ENCODE data around the gene SBF1.

SBF1 gene

GRCh38 chr22:50488886-50489285 lies 14.1 kb upstream of the SBF1 start:
- Histone ChIP-seq H3K27me3 (ENCODE audit: control insufficient read depth in 1 of 2, insufficient read depth in 1 of 2, low read length in 2 of 2) (peaks cover 0 to 46% of the 10 kb centered on the region in 2 experiments), H3K79me1 (replicated peaks; ENCODE audit: low read length, poor library complexity, severe bottlenecking) (no peaks in the 10 kb centered on the region), H2AK5ac (ENCODE audit: low read length, severe bottlenecking) (no peak overlapping the region), H2BK120ac (ENCODE audit: low read depth, low read length) (no peak overlapping the region), H3K4me3 (ENCODE audit: insufficient read depth in 1 of 2, low read depth in 1 of 2, low read length in 2 of 2) (no peak overlapping the region), H3K9ac (ENCODE audit: low read length) (no peak overlapping the region), H3K23ac (ENCODE audit: low read length in 2 of 2) (no peak overlapping the region), H3K18ac (ENCODE audit: low read depth in 1 of 2, low read length in 2 of 2) (no peak overlapping the region), H4K8ac (ENCODE audit: low read length) (no peak overlapping the region), H2BK15ac (ENCODE audit: low read depth, poor library complexity, severe bottlenecking) (no peak overlapping the region), H3K4me1 (ENCODE audit: control insufficient read depth, insufficient read depth, low read depth, low read length) (peaks cover 28% of the 10 kb centered on the region), H4K91ac (ENCODE audit: low read length) (no peak overlapping the region), H3K4me2 (ENCODE audit: low read length, poor library complexity, severe bottlenecking) (no peak overlapping the region), H3K14ac (ENCODE audit: low read length in 2 of 2) (no peak overlapping the region), H3K9me3 (ENCODE audit: control insufficient read depth, low read length) (no peaks in the 10 kb centered on the region), H3K4ac (ENCODE audit: low read depth in 1 of 2, low read length in 2 of 2) (no peak overlapping the region), H2AFZ (ENCODE audit: low read depth, low read length) (no peak overlapping the region), H2BK12ac (ENCODE audit: low read length in 2 of 2) (no peak overlapping the region), H2BK5ac (ENCODE audit: low read depth, low read length, poor library complexity, severe bottlenecking) (no peak overlapping the region), H3K27ac (ENCODE audit: low read length, poor library complexity, severe bottlenecking) (no peak overlapping the region), H3K36me3 (ENCODE audit: control insufficient read depth in 1 of 2, insufficient read depth in 2 of 2, low read depth in 1 of 2, low read length in 2 of 2) (peaks cover 0 to 4% of the 10 kb centered on the region in 2 experiments)
- whole genome bisulfite sequencing = 81% methylated on average over 18 of the region's 19 CpGs
- no peak for DNase-seq

GRCh38 chr22:50488006-50488677 lies 13.3 kb upstream of the SBF1 start:
- Histone ChIP-seq H3K27ac (ENCODE audit: low read length, poor library complexity, severe bottlenecking) (no peak overlapping the region), H3K23ac (ENCODE audit: low read length in 2 of 2) (no peak overlapping the region), H3K4me3 (ENCODE audit: insufficient read depth in 1 of 2, low read depth in 1 of 2, low read length in 2 of 2) (no peak overlapping the region), H2BK15ac (ENCODE audit: low read depth, poor library complexity, severe bottlenecking) (no peak overlapping the region), H3K4me1 (ENCODE audit: control insufficient read depth, insufficient read depth, low read depth, low read length) (peaks cover 30% of the 10 kb centered on the region), H3K18ac (ENCODE audit: low read depth in 1 of 2, low read length in 2 of 2) (no peak overlapping the region), H3K9ac (ENCODE audit: low read length) (no peak overlapping the region), H4K91ac (ENCODE audit: low read length) (no peak overlapping the region), H3K27me3 (ENCODE audit: control insufficient read depth in 1 of 2, insufficient read depth in 1 of 2, low read length in 2 of 2) (peaks cover 0 to 54% of the 10 kb centered on the region in 2 experiments), H3K9me3 (ENCODE audit: control insufficient read depth, low read length) (no peaks in the 10 kb centered on the region), H3K79me1 (replicated peaks; ENCODE audit: low read length, poor library complexity, severe bottlenecking) (no peaks in the 10 kb centered on the region), H3K36me3 (ENCODE audit: control insufficient read depth in 1 of 2, insufficient read depth in 2 of 2, low read depth in 1 of 2, low read length in 2 of 2) (peaks cover 0 to 7% of the 10 kb centered on the region in 2 experiments), H2BK5ac (ENCODE audit: low read depth, low read length, poor library complexity, severe bottlenecking) (no peak overlapping the region), H3K4me2 (ENCODE audit: low read length, poor library complexity, severe bottlenecking) (no peak overlapping the region), H2BK120ac (ENCODE audit: low read depth, low read length) (no peak overlapping the region), H3K4ac (ENCODE audit: low read depth in 1 of 2, low read length in 2 of 2) (no peak overlapping the region), H4K8ac (ENCODE audit: low read length) (no peak overlapping the region), H2AK5ac (ENCODE audit: low read length, severe bottlenecking) (no peak overlapping the region), H3K14ac (ENCODE audit: low read length in 2 of 2) (no peak overlapping the region), H2AFZ (ENCODE audit: low read depth, low read length) (no peak overlapping the region), H2BK12ac (ENCODE audit: low read length in 2 of 2) (no peak overlapping the region)
- 88% methylated on average over 9 of the region's 18 CpGs for WGBS
- no peak for DNase-seq

- Histone ChIP-seq H3K18ac (ENCODE audit: low read depth in 1 of 2, low read length in 2 of 2) (no peak overlapping the region), H2AFZ (ENCODE audit: low read depth, low read length) (no peak overlapping the region), H3K4me1 (ENCODE audit: control insufficient read depth, insufficient read depth, low read depth, low read length) (peaks cover 30% of the 10 kb centered on the region), H3K4me3 (ENCODE audit: insufficient read depth in 1 of 2, low read depth in 1 of 2, low read length in 2 of 2) (no peak overlapping the region), H3K27ac (ENCODE audit: low read length, poor library complexity, severe bottlenecking) (no peak overlapping the region), H3K23ac (ENCODE audit: low read length in 2 of 2) (no peak overlapping the region), H3K14ac (ENCODE audit: low read length in 2 of 2) (peak overlapping the region in 1 of 2 experiments; percentile 23), H2BK120ac (ENCODE audit: low read depth, low read length) (no peak overlapping the region), H3K4me2 (ENCODE audit: low read length, poor library complexity, severe bottlenecking) (no peak overlapping the region), H2BK12ac (ENCODE audit: low read length in 2 of 2) (no peak overlapping the region), H3K4ac (ENCODE audit: low read depth in 1 of 2, low read length in 2 of 2) (no peak overlapping the region), H2AK5ac (ENCODE audit: low read length, severe bottlenecking) (peak overlapping the region; percentile 61), H3K9ac (ENCODE audit: low read length) (no peak overlapping the region), H4K91ac (ENCODE audit: low read length) (no peak overlapping the region), H3K79me1 (replicated peaks; ENCODE audit: low read length, poor library complexity, severe bottlenecking) (no peaks in the 10 kb centered on the region), H2BK15ac (ENCODE audit: low read depth, poor library complexity, severe bottlenecking) (no peak overlapping the region), H2BK5ac (ENCODE audit: low read depth, low read length, poor library complexity, severe bottlenecking) (no peak overlapping the region), H3K9me3 (ENCODE audit: control insufficient read depth, low read length) (no peaks in the 10 kb centered on the region), H4K8ac (ENCODE audit: low read length) (peak overlapping the region; percentile 41), H3K27me3 (ENCODE audit: control insufficient read depth in 1 of 2, insufficient read depth in 1 of 2, low read length in 2 of 2) (peaks cover 0 to 61% of the 10 kb centered on the region in 2 experiments), H3K36me3 (ENCODE audit: control insufficient read depth in 1 of 2, insufficient read depth in 2 of 2, low read depth in 1 of 2, low read length in 2 of 2) (peaks cover 0 to 13% of the 10 kb centered on the region in 2 experiments)
- no peak for DNase-seq
- 91% methylated on average over 23 of the region's 23 CpGs for WGBS
These were observed 12.6 kb upstream of the SBF1 start for GRCh38 chr22:50487290-50488005.

DNA sequence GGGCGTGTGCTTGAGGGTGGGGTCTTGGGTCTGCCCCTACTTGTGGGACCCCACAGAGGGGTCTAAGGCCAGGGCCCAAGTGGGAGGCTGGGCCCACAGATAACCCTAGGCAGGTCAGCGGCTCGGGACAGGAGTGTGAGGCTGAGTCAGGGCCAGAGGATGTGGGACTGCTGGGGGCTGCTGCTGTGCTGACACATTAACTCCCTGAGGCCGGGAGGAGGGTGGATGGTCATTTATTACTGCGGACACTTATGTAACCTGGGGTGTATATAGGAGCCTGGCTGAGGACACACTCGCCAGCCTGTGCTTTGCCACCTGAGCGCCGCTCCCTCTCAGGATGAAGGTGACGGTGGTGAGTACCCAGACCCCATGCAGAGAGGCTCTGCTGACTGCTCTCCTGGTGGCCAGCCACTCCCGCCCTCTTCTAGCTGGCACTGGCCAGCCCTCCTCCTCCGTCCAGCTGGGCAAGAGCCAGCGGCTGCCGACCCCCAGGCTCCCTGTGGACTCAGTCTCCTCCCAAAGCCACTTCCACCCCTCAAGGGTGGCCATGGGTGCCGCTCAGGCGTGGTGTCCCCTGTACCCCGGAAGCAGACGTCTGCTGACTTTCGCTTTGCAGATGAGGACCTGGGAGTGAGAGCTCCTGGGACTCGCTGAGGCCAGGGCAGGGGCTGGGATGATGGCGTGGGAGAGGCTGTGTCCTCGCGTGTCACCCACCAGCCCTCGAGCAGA lies 11.9 kb upstream of the SBF1 start, which contains the start of gene MIOX:
Gene MIOX, plus strand, starts transcription at position 299 of the 729 bp plus-strand sequence. Its CDS starts 39 bp downstream, at position 338.
- no peak within 1 kb of the TSS for H3K9ac ChIP-seq (ENCODE audit: low read length)
- peak within 1 kb of the TSS; percentile 41 for H4K8ac ChIP-seq (ENCODE audit: low read length)
- 68% methylated on average over 22 of the region's 23 CpGs for WGBS

More for the DNA sequence above, 11.9 kb upstream of the SBF1 start, which contains the start of gene MIOX:
- peak within 1 kb of the TSS in 1 of 2 experiments; percentile 14 for H3K4me3 ChIP-seq (ENCODE audit: insufficient read depth in 1 of 2, low read depth in 1 of 2, low read length in 2 of 2)
- H3K4me1 ChIP-seq (ENCODE audit: control insufficient read depth, insufficient read depth, low read depth, low read length) = peaks cover 37% of the 10 kb centered on the region
- no peak within 1 kb of the TSS for H2BK5ac ChIP-seq (ENCODE audit: low read depth, low read length, poor library complexity, severe bottlenecking)
- no peak for DNase-seq
- no peaks in the 10 kb centered on the region for H3K79me1 ChIP-seq (replicated peaks; ENCODE audit: low read length, poor library complexity, severe bottlenecking)
- H2AFZ ChIP-seq (ENCODE audit: low read depth, low read length) = no peak within 1 kb of the TSS
- peak within 1 kb of the TSS; percentile 61 for H2AK5ac ChIP-seq (ENCODE audit: low read length, severe bottlenecking)
- H3K27ac ChIP-seq (ENCODE audit: low read length, poor library complexity, severe bottlenecking) = no peak within 1 kb of the TSS
- peaks cover 7 to 68% of the 10 kb centered on the region in 2 experiments for H3K27me3 ChIP-seq (ENCODE audit: control insufficient read depth in 1 of 2, insufficient read depth in 1 of 2, low read length in 2 of 2)
- no peaks in the 10 kb centered on the region for H3K9me3 ChIP-seq (ENCODE audit: control insufficient read depth, low read length)
- H2BK12ac ChIP-seq (ENCODE audit: low read length in 2 of 2) = no peak within 1 kb of the TSS
- H3K23ac ChIP-seq (ENCODE audit: low read length in 2 of 2) = no peak within 1 kb of the TSS
- peaks cover 0 to 14% of the 10 kb centered on the region in 2 experiments for H3K36me3 ChIP-seq (ENCODE audit: control insufficient read depth in 1 of 2, insufficient read depth in 2 of 2, low read depth in 1 of 2, low read length in 2 of 2)
- peak within 1 kb of the TSS in 1 of 2 experiments; percentile 26 for H3K14ac ChIP-seq (ENCODE audit: low read length in 2 of 2)
- no peak within 1 kb of the TSS for H3K18ac ChIP-seq (ENCODE audit: low read depth in 1 of 2, low read length in 2 of 2)
- peak within 1 kb of the TSS; percentile 55 for H3K4me2 ChIP-seq (ENCODE audit: low read length, poor library complexity, severe bottlenecking)
- H2BK120ac ChIP-seq (ENCODE audit: low read depth, low read length) = no peak within 1 kb of the TSS
- no peak within 1 kb of the TSS for H4K91ac ChIP-seq (ENCODE audit: low read length)
- no peak within 1 kb of the TSS for H2BK15ac ChIP-seq (ENCODE audit: low read depth, poor library complexity, severe bottlenecking)
- no peak within 1 kb of the TSS for H3K4ac ChIP-seq (ENCODE audit: low read depth in 1 of 2, low read length in 2 of 2)
